Esophagus muscularis mucosa (tissue), 3 donors: ENCODE data around the gene DLX6.

Experiments
- CTCF ChIP-seq, 3 experiments: fragments of 200-600 bp in 2 of 3; fragments of 450-650 bp in 1 of 3; sonication (generic) in 2 of 3; IDR thresholded peaks; one replicate each; pipeline ENCODE4 v1.5.1; 2017 to 2019; ENCODE audit warnings: antibody characterized with exemption in 3 of 3, mild to moderate bottlenecking in 2 of 3, moderate library complexity in 1 of 3
- POLR2A ChIP-seq: fragments of 450-650 bp; IDR thresholded peaks from one replicate; pipeline ENCODE4 v1.6.1; 2017; ENCODE audit warnings: antibody characterized with exemption, moderate library complexity, mild to moderate bottlenecking, low read depth
- POLR2AphosphoS5 ChIP-seq, 2 donors: sonication (generic); formaldehyde crosslinking; IDR thresholded peaks; one replicate each; pipeline ENCODE4 v1.6.1; 2017; ENCODE audit warnings: antibody characterized with exemption in 2 of 2

- TF ChIP-seq POLR2AphosphoS5 (IDR thresholded peaks at IDR 0.05) (no peak), CTCF (IDR thresholded peaks at IDR 0.05) (no peak), POLR2A (no peak)
These were observed 20.8 kb downstream of the DLX6 start for GRCh38 chr7:97025983-97026714.
